IMR-90 (cell line): Measurements from ENCODE around the gene ABCA12.

ENCODE experiments used
- CEBPB ChIP-seq: IDR thresholded peaks from 2 replicates; pipeline ENCODE4 v1.6.1; 2012; ENCODE audit warnings: low read depth, low read length, improper control_type of control experiment
- CHD1 ChIP-seq: IDR thresholded peaks from 2 replicates; pipeline ENCODE4 v1.6.1; 2012; ENCODE audit warnings: low read depth, low read length, improper control_type of control experiment
- FOS ChIP-seq: fragments of 150-350 bp; IDR thresholded peaks from 2 replicates; pipeline ENCODE4 v1.6.1; 2016; ENCODE audit warnings: low read depth, low read length
- MAFK ChIP-seq: IDR thresholded peaks from 2 replicates; pipeline ENCODE4 v1.6.1; 2012; ENCODE audit warnings: low read depth, low read length, improper control_type of control experiment
- MAZ ChIP-seq: IDR thresholded peaks from 2 replicates; pipeline ENCODE4 v1.6.1; 2012; ENCODE audit warnings: low read depth, mild to moderate bottlenecking, low read length, improper control_type of control experiment, moderate library complexity, borderline replicate concordance
- POLR2A ChIP-seq: IDR thresholded peaks from 2 replicates; pipeline ENCODE4 v1.6.1; 2012; ENCODE audit warnings: mild to moderate bottlenecking, low read depth, low read length
- RAD21 ChIP-seq: IDR thresholded peaks from 2 replicates; pipeline ENCODE4 v1.6.1; 2012; ENCODE audit warnings: low read length, improper control_type of control experiment
- RFX5 ChIP-seq: IDR thresholded peaks from 2 replicates; pipeline ENCODE4 v1.8.0; 2012; ENCODE audit warnings: low read depth, mild to moderate bottlenecking, low read length, moderate library complexity
- USF2 ChIP-seq: fragments of 150-350 bp; IDR thresholded peaks from 2 replicates; pipeline ENCODE4 v1.6.1; 2017; ENCODE audit warnings: mild to moderate bottlenecking, antibody characterized with exemption, low read length, low read depth
- TF ChIP-seq, protein P1 (sequence below): conservative IDR thresholded peaks from 2 replicates; pipeline ENCODE4 v1.5.1; 2012; ENCODE audit warnings: mild to moderate bottlenecking, low read depth, low read length, improper control_type of control experiment
- TF ChIP-seq, protein P2 (sequence below): fragments of 150-350 bp; IDR thresholded peaks from 2 replicates; pipeline ENCODE4 v1.6.1; 2016; ENCODE audit warnings: low read depth, mild to moderate bottlenecking, low read length, moderate library complexity, borderline replicate concordance

DNA sequence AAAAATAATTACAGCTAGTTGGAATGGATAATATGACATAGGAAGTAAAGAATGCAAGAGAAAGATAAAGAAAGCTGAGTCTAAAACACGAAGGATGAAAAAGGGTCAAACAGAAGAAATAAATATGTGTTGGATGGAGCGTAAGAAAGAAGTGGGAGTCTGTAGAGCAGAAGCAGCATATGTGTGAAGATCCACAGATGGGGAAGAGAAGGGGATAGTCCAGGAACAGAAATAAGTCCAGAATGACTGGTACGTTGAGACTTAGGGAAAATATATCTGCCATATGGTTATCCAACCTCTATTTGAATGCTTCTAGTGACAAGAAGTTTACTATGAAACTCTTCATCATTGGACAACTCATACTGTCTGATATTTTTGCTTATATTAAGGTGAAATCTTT, 18.0 kb downstream of the ABCA12 start:
- TF ChIP-seq, protein P1, sequence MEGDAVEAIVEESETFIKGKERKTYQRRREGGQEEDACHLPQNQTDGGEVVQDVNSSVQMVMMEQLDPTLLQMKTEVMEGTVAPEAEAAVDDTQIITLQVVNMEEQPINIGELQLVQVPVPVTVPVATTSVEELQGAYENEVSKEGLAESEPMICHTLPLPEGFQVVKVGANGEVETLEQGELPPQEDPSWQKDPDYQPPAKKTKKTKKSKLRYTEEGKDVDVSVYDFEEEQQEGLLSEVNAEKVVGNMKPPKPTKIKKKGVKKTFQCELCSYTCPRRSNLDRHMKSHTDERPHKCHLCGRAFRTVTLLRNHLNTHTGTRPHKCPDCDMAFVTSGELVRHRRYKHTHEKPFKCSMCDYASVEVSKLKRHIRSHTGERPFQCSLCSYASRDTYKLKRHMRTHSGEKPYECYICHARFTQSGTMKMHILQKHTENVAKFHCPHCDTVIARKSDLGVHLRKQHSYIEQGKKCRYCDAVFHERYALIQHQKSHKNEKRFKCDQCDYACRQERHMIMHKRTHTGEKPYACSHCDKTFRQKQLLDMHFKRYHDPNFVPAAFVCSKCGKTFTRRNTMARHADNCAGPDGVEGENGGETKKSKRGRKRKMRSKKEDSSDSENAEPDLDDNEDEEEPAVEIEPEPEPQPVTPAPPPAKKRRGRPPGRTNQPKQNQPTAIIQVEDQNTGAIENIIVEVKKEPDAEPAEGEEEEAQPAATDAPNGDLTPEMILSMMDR = no peak
- TF ChIP-seq POLR2A = no peak
- no peak for TF ChIP-seq USF2
- TF ChIP-seq RAD21 = no peak
- TF ChIP-seq RFX5 = no peak
- TF ChIP-seq CHD1 = no peak
- TF ChIP-seq CEBPB = no peak
- no peak for TF ChIP-seq FOS
- TF ChIP-seq, protein P2, sequence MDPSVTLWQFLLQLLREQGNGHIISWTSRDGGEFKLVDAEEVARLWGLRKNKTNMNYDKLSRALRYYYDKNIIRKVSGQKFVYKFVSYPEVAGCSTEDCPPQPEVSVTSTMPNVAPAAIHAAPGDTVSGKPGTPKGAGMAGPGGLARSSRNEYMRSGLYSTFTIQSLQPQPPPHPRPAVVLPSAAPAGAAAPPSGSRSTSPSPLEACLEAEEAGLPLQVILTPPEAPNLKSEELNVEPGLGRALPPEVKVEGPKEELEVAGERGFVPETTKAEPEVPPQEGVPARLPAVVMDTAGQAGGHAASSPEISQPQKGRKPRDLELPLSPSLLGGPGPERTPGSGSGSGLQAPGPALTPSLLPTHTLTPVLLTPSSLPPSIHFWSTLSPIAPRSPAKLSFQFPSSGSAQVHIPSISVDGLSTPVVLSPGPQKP = no peak
- TF ChIP-seq MAFK = no peak
- TF ChIP-seq MAZ = no peak
